Osteocyte (in vitro differentiated cells): ENCODE data around the gene SERPINA5. TPM values are rescaled to one million over a fixed set of nuclear protein-coding genes. Genes with fewer than 3 reads are reported as not detected.

Experiments
- DNase-seq: peaks from one replicate; pipeline ENCODE4 v3.0.0; 2021; ENCODE audit warnings: mixed read lengths; ENCODE audit not compliant: unreplicated experiment; ENCODE audit errors: extremely low spot score
- H3K27ac Mint-ChIP-seq: one replicate; pipeline ENCODE4 v1.8.0; 2021; ENCODE audit warnings: mild to moderate bottlenecking, mixed read lengths; ENCODE audit not compliant: unreplicated experiment
- H3K27me3 Mint-ChIP-seq: one replicate; pipeline ENCODE4 v1.8.0; 2021; ENCODE audit warnings: mixed read lengths; ENCODE audit not compliant: unreplicated experiment
- H3K36me3 Mint-ChIP-seq: one replicate; pipeline ENCODE4 v1.8.0; 2021; ENCODE audit warnings: mixed read lengths; ENCODE audit not compliant: unreplicated experiment
- H3K4me1 Mint-ChIP-seq: one replicate; pipeline ENCODE4 v1.8.0; 2021; ENCODE audit warnings: mixed read lengths; ENCODE audit not compliant: unreplicated experiment
- H3K4me3 Mint-ChIP-seq: one replicate; pipeline ENCODE4 v1.8.0; 2021; ENCODE audit warnings: mild to moderate bottlenecking, moderate library complexity, mixed read lengths; ENCODE audit not compliant: unreplicated experiment
- H3K9me3 Mint-ChIP-seq: one replicate; pipeline ENCODE4 v1.8.0; 2021; ENCODE audit warnings: mixed read lengths; ENCODE audit not compliant: unreplicated experiment
- CTCF ChIP-seq: fragments of 200-600 bp; sonication (generic); IDR thresholded peaks from 2 replicates; pipeline ENCODE4 v1.5.0; 2021; ENCODE audit warnings: antibody characterized with exemption, mild to moderate bottlenecking, moderate library complexity
- total RNA-seq: library from RNA; stranded (reverse); gene quantifications from 2 replicates; pipeline ENCODE4 v1.2.1, GENCODE V29; 2021

Gene SERPINA5
- total RNA-seq, 1 donor from 2014 or later: 0.16 TPM

- H3K4me3 Mint-ChIP-seq: no peak overlapping the region
- H3K9me3 Mint-ChIP-seq: no peaks in the 10 kb centered on the region
- DNase-seq: no peak
- no peaks in the 10 kb centered on the region for H3K27me3 Mint-ChIP-seq
- H3K4me1 Mint-ChIP-seq: no peaks in the 10 kb centered on the region
- no peaks in the 10 kb centered on the region for H3K36me3 Mint-ChIP-seq
- H3K27ac Mint-ChIP-seq: no peak overlapping the region
- TF ChIP-seq CTCF: no peak
These were observed 9.8 kb downstream of the SERPINA5 start for GRCh38 chr14:94591073-94591472.

GRCh38 chr14:94591871-94592270 is 10.6 kb downstream of the SERPINA5 start:
- Mint-ChIP-seq H3K36me3 (no peaks in the 10 kb centered on the region), H3K27ac (no peak overlapping the region), H3K9me3 (no peaks in the 10 kb centered on the region), H3K4me1 (no peaks in the 10 kb centered on the region), H3K27me3 (no peaks in the 10 kb centered on the region), H3K4me3 (no peak overlapping the region)
- DNase-seq: no peak
- no peak for TF ChIP-seq CTCF

- no peak for DNase-seq
- Mint-ChIP-seq H3K4me1 (no peaks in the 10 kb centered on the region), H3K27me3 (no peaks in the 10 kb centered on the region), H3K9me3 (no peaks in the 10 kb centered on the region), H3K36me3 (no peaks in the 10 kb centered on the region), H3K27ac (no peak overlapping the region), H3K4me3 (no peak overlapping the region)
- no peak for TF ChIP-seq CTCF
These were observed 11.2 kb downstream of the SERPINA5 start for GRCh38 chr14:94592457-94592856.

GRCh38 chr14:94593376-94593748 is 12.1 kb downstream of the SERPINA5 start:
- Mint-ChIP-seq H3K9me3 (no peaks in the 10 kb centered on the region), H3K36me3 (no peaks in the 10 kb centered on the region), H3K27ac (no peak overlapping the region), H3K4me1 (no peaks in the 10 kb centered on the region), H3K27me3 (no peaks in the 10 kb centered on the region), H3K4me3 (no peak overlapping the region)
- no peak for DNase-seq
- no peak for TF ChIP-seq CTCF

GRCh38 chr14:94593749-94594431 is 12.7 kb downstream of the SERPINA5 start:
- DNase-seq: no peak
- H3K4me3 Mint-ChIP-seq: no peak overlapping the region
- no peaks in the 10 kb centered on the region for H3K9me3 Mint-ChIP-seq
- no peaks in the 10 kb centered on the region for H3K36me3 Mint-ChIP-seq
- no peaks in the 10 kb centered on the region for H3K27me3 Mint-ChIP-seq
- H3K4me1 Mint-ChIP-seq: peaks cover 5% of the 10 kb centered on the region
- H3K27ac Mint-ChIP-seq: no peak overlapping the region
- TF ChIP-seq CTCF: no peak
